Endothelial cell (in vitro differentiated cells): ENCODE results near the gene EFCAB14. TPM values are rescaled to one million over a fixed set of nuclear protein-coding genes. Genes with fewer than 3 reads are reported as not detected.
A peak's percentile ranks its signal among the peaks of the same experiment; 100 is the strongest.
"Not testable (repeated sequence)": the region's sequence is repeated elsewhere in the genome, so short reads cannot be mapped to it uniquely, and the experiment has no call there.

Experiments used
- DNase-seq: peaks from one replicate; pipeline ENCODE4 v3.0.0; 2021; ENCODE audit warnings: low spot score
- H3K27ac Mint-ChIP-seq: one replicate; pipeline ENCODE4 v1.8.0; 2021; ENCODE audit warnings: mixed read lengths, inconsistent platforms; ENCODE audit not compliant: unreplicated experiment
- H3K27me3 Mint-ChIP-seq: one replicate; pipeline ENCODE4 v1.8.0; 2021; ENCODE audit warnings: mild to moderate bottlenecking, moderate library complexity, mixed read lengths, inconsistent platforms; ENCODE audit not compliant: unreplicated experiment
- H3K36me3 Mint-ChIP-seq: one replicate; pipeline ENCODE4 v1.8.0; 2021; ENCODE audit warnings: mild to moderate bottlenecking, low read depth, mixed read lengths, inconsistent platforms; ENCODE audit not compliant: unreplicated experiment
- H3K4me1 Mint-ChIP-seq: one replicate; pipeline ENCODE4 v1.8.0; 2021; ENCODE audit warnings: mild to moderate bottlenecking, mixed read lengths, inconsistent platforms; ENCODE audit not compliant: unreplicated experiment
- H3K4me3 Mint-ChIP-seq: one replicate; pipeline ENCODE4 v1.8.0; 2021; ENCODE audit warnings: mild to moderate bottlenecking, mixed read lengths, inconsistent platforms; ENCODE audit not compliant: unreplicated experiment
- H3K9me3 Mint-ChIP-seq: one replicate; pipeline ENCODE4 v1.8.0; 2021; ENCODE audit warnings: mixed read lengths, inconsistent platforms; ENCODE audit not compliant: unreplicated experiment
- total RNA-seq: library from RNA; stranded (reverse); fragmentation: NEBNext Ultra II Directional; extraction: Animal tissue kit (Norgen Biotek cat#: 25700); gene quantifications from one replicate; pipeline ENCODE4 v1.2.1, GENCODE V29; 2021; ENCODE audit not compliant: unreplicated experiment
- TF ChIP-seq, protein P1 (sequence below): fragments of 200-600 bp; sonication (generic); IDR thresholded peaks from one replicate; pipeline ENCODE4 v1.5.0; 2021; ENCODE audit warnings: antibody characterized with exemption; ENCODE audit not compliant: unreplicated experiment

The EFCAB14 gene
- total RNA-seq, 1 donor from 2014 or later, result 325 TPM

DNA sequence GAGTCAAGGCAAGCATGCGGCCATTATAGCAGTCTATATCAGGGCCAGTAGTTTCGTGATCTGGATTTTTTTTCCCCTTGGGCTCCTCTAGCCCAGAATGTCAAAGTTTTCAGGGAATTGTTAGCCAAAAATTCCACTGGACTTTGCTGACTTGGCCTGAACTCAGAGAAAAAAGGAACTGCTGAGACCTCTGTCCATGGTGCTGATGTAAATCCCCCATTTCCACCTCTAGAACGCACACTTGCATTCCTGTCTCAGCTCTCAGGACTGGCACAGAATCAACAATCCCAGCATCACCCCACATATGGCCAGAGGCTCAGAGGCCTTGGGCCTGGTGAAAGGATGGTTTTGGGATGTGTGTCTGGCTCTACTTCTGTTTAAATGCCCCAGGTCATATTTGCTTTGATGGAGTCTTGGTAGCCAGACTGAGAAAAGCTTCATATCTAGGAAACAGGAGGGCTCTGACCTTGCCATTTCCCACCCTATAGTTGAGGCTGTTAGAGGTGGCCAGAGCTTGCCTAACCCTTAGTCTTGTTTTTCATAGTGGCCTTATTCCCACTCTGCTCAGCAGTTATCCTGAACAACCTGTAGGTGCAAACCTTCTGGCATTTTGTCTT lies 16.9 kb upstream of the EFCAB14 start:
- peak; percentile 69 for DNase-seq
- Mint-ChIP-seq H3K27me3 (no peaks in the 10 kb centered on the region), H3K36me3 (no peaks in the 10 kb centered on the region), H3K4me1 (no peaks in the 10 kb centered on the region), H3K4me3 (no peak overlapping the region), H3K9me3 (no peaks in the 10 kb centered on the region), H3K27ac (no peak overlapping the region)
- TF ChIP-seq, protein P1, sequence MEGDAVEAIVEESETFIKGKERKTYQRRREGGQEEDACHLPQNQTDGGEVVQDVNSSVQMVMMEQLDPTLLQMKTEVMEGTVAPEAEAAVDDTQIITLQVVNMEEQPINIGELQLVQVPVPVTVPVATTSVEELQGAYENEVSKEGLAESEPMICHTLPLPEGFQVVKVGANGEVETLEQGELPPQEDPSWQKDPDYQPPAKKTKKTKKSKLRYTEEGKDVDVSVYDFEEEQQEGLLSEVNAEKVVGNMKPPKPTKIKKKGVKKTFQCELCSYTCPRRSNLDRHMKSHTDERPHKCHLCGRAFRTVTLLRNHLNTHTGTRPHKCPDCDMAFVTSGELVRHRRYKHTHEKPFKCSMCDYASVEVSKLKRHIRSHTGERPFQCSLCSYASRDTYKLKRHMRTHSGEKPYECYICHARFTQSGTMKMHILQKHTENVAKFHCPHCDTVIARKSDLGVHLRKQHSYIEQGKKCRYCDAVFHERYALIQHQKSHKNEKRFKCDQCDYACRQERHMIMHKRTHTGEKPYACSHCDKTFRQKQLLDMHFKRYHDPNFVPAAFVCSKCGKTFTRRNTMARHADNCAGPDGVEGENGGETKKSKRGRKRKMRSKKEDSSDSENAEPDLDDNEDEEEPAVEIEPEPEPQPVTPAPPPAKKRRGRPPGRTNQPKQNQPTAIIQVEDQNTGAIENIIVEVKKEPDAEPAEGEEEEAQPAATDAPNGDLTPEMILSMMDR, result peak; percentile 16

DNA sequence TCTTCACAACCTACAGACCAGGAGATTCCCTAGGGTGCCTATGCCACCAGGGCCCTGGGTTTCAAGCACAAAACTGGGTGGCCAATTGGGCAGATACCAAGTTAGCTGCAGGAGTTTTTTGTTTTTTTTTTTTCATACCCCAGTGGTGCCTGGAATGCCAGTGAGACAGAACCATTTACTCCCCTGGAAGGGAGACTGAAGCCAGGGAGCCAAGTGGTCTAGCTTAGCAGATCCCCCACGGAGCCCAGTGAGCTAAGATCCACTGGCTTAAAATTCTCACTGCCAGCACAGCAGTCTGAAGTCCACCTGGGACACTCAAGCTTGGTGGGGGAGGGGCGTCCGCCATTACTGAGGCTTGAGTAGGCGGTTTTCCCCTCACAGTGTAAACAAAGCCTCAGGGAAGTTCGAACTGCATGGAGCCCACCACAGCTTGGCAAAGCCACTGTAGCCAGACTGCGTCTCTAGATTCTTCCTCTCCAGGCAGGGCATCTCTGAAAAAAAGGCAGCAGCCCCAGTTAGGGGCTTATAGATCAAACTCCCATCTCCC lies 9.5 kb upstream of the EFCAB14 start:
- peaks cover 23% of the 10 kb centered on the region for H3K4me1 Mint-ChIP-seq
- not testable (repeated sequence) for H3K27me3 Mint-ChIP-seq, H3K36me3 Mint-ChIP-seq, H3K9me3 Mint-ChIP-seq, H3K27ac Mint-ChIP-seq, H3K4me3 Mint-ChIP-seq, DNase-seq

DNA sequence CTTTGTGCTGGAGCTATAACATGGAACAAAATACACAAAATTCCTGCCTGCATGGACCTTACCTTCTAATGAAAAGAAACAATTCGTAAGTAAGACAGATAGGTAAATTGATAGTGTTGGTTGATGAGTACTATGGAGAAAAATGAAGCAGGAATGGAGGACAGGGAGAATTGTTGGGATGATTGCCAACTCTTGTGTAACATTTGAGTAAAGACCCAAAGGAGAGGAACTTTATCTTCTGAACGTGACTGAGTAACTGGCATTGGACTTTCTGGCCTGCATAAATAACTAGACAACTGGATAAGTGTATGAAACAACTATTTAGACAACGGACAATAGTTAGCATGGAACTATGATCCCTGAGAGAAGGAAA lies 6.8 kb upstream of the EFCAB14 start:
- Mint-ChIP-seq H3K27ac (no peak overlapping the region), H3K36me3 (peaks cover 4% of the 10 kb centered on the region), H3K9me3 (no peaks in the 10 kb centered on the region), H3K4me1 (peaks cover 47% of the 10 kb centered on the region), H3K27me3 (peaks cover 7% of the 10 kb centered on the region), H3K4me3 (no peak overlapping the region)
- no peak for DNase-seq
- TF ChIP-seq, protein P1, result no peak

DNA sequence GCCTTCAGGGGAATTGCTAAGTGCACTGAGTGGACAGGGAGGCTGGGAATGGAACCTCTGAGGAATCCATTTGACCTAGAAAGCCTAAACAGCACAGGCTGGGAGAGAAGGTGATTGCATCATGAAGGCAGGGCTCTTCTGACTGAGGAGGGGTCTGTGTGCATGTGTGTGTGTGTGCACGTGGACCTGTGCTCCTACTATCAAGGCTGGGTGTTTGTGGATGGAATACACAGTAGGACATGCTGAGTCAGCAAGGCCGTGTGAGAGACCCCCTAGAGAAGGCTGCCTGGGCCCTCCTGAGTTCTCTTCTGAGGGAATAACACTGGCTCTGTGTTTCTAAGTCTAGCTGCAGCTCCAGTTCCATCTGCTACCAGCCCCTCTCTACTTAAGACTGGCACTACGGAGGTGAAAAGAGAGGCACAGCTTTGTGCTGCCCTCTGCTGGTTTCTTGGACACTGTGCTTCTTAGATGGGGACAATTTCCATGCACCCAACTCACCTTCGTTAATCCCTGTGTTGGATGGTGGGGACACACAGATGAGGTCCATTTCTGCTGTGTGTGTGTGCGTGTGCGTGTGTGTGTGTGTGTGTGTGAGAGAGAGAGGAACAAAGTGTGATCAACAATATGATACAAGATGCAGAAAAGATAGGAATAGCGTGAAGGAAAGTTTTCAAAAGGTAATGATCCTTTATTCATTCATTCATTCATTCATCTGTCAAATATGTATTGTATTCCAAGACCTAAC lies 6.2 kb upstream of the EFCAB14 start:
- peaks cover 4% of the 10 kb centered on the region for H3K36me3 Mint-ChIP-seq
- peak overlapping the region; percentile 72 for H3K4me3 Mint-ChIP-seq
- peaks cover 50% of the 10 kb centered on the region for H3K4me1 Mint-ChIP-seq

DNA sequence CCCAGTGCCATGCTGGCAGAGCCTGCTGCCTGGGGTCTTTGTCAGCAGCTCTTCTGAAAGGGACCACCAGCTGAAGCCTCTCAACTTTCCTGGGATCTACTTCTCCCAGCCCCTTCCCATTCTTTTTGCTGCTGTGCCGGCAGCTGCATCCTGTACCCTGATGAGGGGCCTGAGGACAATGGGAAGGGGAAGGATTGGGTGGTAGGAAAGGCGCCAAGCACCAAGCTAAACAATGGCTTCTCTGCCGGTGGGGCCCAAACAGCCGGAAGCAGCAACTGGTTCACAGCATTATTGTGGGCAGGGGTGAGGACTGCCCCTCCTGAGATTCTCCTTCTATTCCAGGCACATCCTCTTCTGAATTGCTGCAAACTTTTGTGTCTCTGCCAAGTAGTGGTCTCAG lies 5.0 kb upstream of the EFCAB14 start:
- TF ChIP-seq, protein P1, result no peak
- Mint-ChIP-seq H3K27me3 (peaks cover 4% of the 10 kb centered on the region), H3K36me3 (peaks cover 9% of the 10 kb centered on the region), H3K4me1 (peaks cover 57% of the 10 kb centered on the region), H3K9me3 (no peaks in the 10 kb centered on the region), H3K27ac (peak overlapping the region; percentile 95), H3K4me3 (no peak overlapping the region)
- DNase-seq, result peak; percentile 62

More for the DNA sequence above, 6.2 kb upstream of the EFCAB14 start:
- no peaks in the 10 kb centered on the region for H3K9me3 Mint-ChIP-seq
- DNase-seq, result peak; percentile 73
- TF ChIP-seq, protein P1, result peak; percentile 67
- H3K27ac Mint-ChIP-seq, result peak overlapping the region; percentile 95
- H3K27me3 Mint-ChIP-seq, result peaks cover 5% of the 10 kb centered on the region
